Liver (tissue), 3 donors: ENCODE results near the gene MXRA8.

Source experiments
- EGR1 ChIP-seq, 2 donors: IDR thresholded peaks; 2 replicates each; pipeline ENCODE4 v1.6.1; 2016 to 2018; ENCODE audit warnings: antibody characterized with exemption in 2 of 2, low read depth in 2 of 2
- HNF4G ChIP-seq: IDR thresholded peaks from 2 replicates; pipeline ENCODE4 v1.6.1; 2016; ENCODE audit warnings: antibody characterized with exemption
- JUND ChIP-seq, 2 donors: IDR thresholded peaks; 2 replicates each; pipeline ENCODE4 v1.6.1; 2016; ENCODE audit warnings: antibody characterized with exemption in 2 of 2
- MAX ChIP-seq: IDR thresholded peaks from 2 replicates; pipeline ENCODE4 v1.6.1; 2016; ENCODE audit warnings: antibody characterized with exemption
- REST ChIP-seq: IDR thresholded peaks from 2 replicates; pipeline ENCODE4 v1.6.1; 2016; ENCODE audit warnings: antibody characterized with exemption, mild to moderate bottlenecking
- SP1 ChIP-seq: IDR thresholded peaks from 2 replicates; pipeline ENCODE4 v1.6.1; 2018; ENCODE audit warnings: antibody characterized with exemption, mild to moderate bottlenecking
- TAF1 ChIP-seq: conservative IDR thresholded peaks from 2 replicates; pipeline ENCODE4 v1.6.1; 2016; ENCODE audit warnings: antibody characterized with exemption, mild to moderate bottlenecking
- YY1 ChIP-seq: IDR thresholded peaks from 2 replicates; pipeline ENCODE4 v1.6.1; 2016; ENCODE audit warnings: antibody characterized with exemption, mild to moderate bottlenecking
- TF ChIP-seq, protein P1 (sequence below): fragments of 150-350 bp; IDR thresholded peaks from 2 replicates; pipeline ENCODE4 v1.5.1; 2017; ENCODE audit warnings: improper control_type of control experiment, low read depth, low read length; ENCODE audit not compliant: missing input control
- TF ChIP-seq, protein P2 (sequence below): IDR thresholded peaks from 2 replicates; pipeline ENCODE4 v1.6.1; 2016; ENCODE audit warnings: antibody characterized with exemption
- donor health status: healthy.
- donor health status: healthy.

DNA sequence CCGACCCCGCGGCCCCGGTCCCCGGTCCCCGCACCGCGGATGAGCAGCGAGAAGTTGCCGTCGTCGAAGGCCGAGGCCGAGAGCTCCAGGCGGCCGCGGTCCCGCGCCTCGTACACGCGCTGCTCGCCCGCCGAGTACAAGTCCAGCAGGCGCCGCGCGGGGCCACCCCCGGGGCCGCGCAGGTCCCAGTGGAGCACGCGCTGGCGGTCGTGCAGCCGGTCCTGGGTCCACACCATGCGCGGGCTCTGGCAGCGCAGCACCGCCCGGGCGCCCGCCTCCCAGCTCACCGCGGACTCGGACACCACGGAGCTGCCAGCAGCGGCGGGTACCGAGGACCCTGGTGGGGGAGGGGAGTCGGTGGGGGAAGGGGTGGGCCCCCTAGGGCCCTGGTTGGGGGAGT is 2.9 kb downstream of the MXRA8 start:
- TF ChIP-seq, protein P1, sequence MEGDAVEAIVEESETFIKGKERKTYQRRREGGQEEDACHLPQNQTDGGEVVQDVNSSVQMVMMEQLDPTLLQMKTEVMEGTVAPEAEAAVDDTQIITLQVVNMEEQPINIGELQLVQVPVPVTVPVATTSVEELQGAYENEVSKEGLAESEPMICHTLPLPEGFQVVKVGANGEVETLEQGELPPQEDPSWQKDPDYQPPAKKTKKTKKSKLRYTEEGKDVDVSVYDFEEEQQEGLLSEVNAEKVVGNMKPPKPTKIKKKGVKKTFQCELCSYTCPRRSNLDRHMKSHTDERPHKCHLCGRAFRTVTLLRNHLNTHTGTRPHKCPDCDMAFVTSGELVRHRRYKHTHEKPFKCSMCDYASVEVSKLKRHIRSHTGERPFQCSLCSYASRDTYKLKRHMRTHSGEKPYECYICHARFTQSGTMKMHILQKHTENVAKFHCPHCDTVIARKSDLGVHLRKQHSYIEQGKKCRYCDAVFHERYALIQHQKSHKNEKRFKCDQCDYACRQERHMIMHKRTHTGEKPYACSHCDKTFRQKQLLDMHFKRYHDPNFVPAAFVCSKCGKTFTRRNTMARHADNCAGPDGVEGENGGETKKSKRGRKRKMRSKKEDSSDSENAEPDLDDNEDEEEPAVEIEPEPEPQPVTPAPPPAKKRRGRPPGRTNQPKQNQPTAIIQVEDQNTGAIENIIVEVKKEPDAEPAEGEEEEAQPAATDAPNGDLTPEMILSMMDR: no peak
- no peak for TF ChIP-seq YY1
- TF ChIP-seq SP1: no peak
- no peak for TF ChIP-seq MAX
- no peak for TF ChIP-seq HNF4G
- TF ChIP-seq, protein P2, sequence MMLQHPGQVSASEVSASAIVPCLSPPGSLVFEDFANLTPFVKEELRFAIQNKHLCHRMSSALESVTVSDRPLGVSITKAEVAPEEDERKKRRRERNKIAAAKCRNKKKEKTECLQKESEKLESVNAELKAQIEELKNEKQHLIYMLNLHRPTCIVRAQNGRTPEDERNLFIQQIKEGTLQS: no peak
- TF ChIP-seq REST: no peak
- TF ChIP-seq TAF1: no peak
- no peak for TF ChIP-seq JUND (IDR thresholded peaks at IDR 0.05)
- TF ChIP-seq EGR1 (IDR thresholded peaks at IDR 0.05; ENCODE audit: low read depth in 2 of 2): no peak
